Nephron (organoid): ENCODE data around the gene GLP1R.

ENCODE experiments used
- H3K27ac Mint-ChIP-seq, 3 experiments: 2 replicates each; pipeline ENCODE4 v1.8.0; 2020; ENCODE audit warnings: mixed read lengths in 3 of 3, mild to moderate bottlenecking in 2 of 3, moderate library complexity in 1 of 3
- H3K27me3 Mint-ChIP-seq: 2 replicates; pipeline ENCODE4 v1.8.0; 2021; ENCODE audit warnings: low read depth, mild to moderate bottlenecking, moderate library complexity, mixed read lengths
- H3K36me3 Mint-ChIP-seq: 2 replicates; pipeline ENCODE4 v1.8.0; 2020; ENCODE audit warnings: low read depth, mixed read lengths
- H3K4me1 Mint-ChIP-seq: 2 replicates; pipeline ENCODE4 v1.8.0; 2020; ENCODE audit warnings: mixed read lengths
- H3K4me3 Mint-ChIP-seq, 3 experiments: 2 replicates each; pipeline ENCODE4 v1.8.0; 2020; ENCODE audit warnings: mild to moderate bottlenecking in 3 of 3, mixed read lengths in 3 of 3, moderate library complexity in 2 of 3
- H3K9me3 Mint-ChIP-seq: 2 replicates; pipeline ENCODE4 v1.8.0; 2020; ENCODE audit warnings: mixed read lengths
- TF ChIP-seq, protein P1 (sequence below), 3 experiments: fragments of 200-600 bp; sonication (generic); IDR thresholded peaks; one replicate each; pipeline ENCODE4 v1.5.0; 2021; ENCODE audit warnings: antibody characterized with exemption in 3 of 3; ENCODE audit not compliant: unreplicated experiment in 3 of 3

The GLP1R gene

DNA sequence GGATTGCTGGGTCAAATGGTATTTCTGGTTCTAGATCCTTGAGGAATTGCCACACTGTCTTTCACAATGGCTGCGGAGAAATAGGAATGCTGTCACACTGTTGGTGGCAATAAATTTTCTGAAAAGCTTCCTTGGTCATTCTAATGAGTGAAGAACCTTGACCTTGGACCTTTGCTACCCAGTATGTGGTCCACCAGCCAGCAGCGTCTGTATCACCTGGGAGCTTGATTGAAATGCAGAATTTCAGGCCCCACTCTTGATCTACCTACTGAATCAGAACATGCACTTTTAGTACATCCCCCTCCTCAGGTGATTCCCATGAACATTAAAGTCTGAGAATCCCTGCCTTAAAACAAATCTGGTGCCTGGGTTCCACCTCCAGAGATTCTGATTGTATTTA lies 27.5 kb upstream of the GLP1R start:
- no peak overlapping the region for H3K27ac Mint-ChIP-seq
- no peaks in the 10 kb centered on the region for H3K9me3 Mint-ChIP-seq
- no peaks in the 10 kb centered on the region for H3K36me3 Mint-ChIP-seq
- no peaks in the 10 kb centered on the region for H3K4me1 Mint-ChIP-seq
- H3K27me3 Mint-ChIP-seq = peaks cover 4% of the 10 kb centered on the region
- TF ChIP-seq, protein P1, sequence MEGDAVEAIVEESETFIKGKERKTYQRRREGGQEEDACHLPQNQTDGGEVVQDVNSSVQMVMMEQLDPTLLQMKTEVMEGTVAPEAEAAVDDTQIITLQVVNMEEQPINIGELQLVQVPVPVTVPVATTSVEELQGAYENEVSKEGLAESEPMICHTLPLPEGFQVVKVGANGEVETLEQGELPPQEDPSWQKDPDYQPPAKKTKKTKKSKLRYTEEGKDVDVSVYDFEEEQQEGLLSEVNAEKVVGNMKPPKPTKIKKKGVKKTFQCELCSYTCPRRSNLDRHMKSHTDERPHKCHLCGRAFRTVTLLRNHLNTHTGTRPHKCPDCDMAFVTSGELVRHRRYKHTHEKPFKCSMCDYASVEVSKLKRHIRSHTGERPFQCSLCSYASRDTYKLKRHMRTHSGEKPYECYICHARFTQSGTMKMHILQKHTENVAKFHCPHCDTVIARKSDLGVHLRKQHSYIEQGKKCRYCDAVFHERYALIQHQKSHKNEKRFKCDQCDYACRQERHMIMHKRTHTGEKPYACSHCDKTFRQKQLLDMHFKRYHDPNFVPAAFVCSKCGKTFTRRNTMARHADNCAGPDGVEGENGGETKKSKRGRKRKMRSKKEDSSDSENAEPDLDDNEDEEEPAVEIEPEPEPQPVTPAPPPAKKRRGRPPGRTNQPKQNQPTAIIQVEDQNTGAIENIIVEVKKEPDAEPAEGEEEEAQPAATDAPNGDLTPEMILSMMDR (IDR thresholded peaks at IDR 0.05; ENCODE audit: unreplicated experiment in 3 of 3) = no peak
- H3K4me3 Mint-ChIP-seq = no peak overlapping the region

DNA sequence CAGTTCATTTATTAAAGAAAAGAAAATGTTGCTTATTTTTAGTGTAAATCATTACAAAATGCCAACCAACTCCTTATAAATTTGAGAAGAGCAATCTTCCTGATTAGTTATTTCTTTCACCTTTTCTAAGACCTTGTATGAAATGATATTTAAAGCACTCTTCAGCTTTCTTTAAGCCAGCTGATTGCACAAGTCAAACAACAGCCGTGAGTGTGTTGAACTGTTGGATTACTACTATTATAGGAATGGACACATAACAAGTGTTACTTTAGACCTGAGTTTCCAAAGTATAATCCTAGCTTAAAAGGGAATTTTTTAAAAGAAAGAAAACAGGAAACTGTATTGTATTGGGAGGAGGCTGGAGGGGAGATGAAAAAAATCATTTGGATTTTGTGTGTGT lies 26.8 kb upstream of the GLP1R start:
- no peaks in the 10 kb centered on the region for H3K9me3 Mint-ChIP-seq
- peaks cover 4% of the 10 kb centered on the region for H3K27me3 Mint-ChIP-seq
- H3K4me3 Mint-ChIP-seq = no peak overlapping the region
- no peaks in the 10 kb centered on the region for H3K4me1 Mint-ChIP-seq
- TF ChIP-seq, protein P1 (IDR thresholded peaks at IDR 0.05; ENCODE audit: unreplicated experiment in 3 of 3) = no peak
- no peak overlapping the region for H3K27ac Mint-ChIP-seq
- H3K36me3 Mint-ChIP-seq = no peaks in the 10 kb centered on the region

GRCh38 chr6:39026175-39026574 lies 22.4 kb upstream of the GLP1R start:
- Mint-ChIP-seq H3K9me3 (no peaks in the 10 kb centered on the region), H3K36me3 (no peaks in the 10 kb centered on the region), H3K27ac (no peak overlapping the region), H3K27me3 (peaks cover 13% of the 10 kb centered on the region), H3K4me1 (no peaks in the 10 kb centered on the region), H3K4me3 (no peak overlapping the region)
- TF ChIP-seq, protein P1 (IDR thresholded peaks at IDR 0.05; ENCODE audit: unreplicated experiment in 3 of 3) = no peak

GRCh38 chr6:39029156-39030011 lies 19.2 kb upstream of the GLP1R start:
- H3K27ac Mint-ChIP-seq = no peak overlapping the region
- H3K36me3 Mint-ChIP-seq = no peaks in the 10 kb centered on the region
- no peaks in the 10 kb centered on the region for H3K9me3 Mint-ChIP-seq
- no peak overlapping the region for H3K4me3 Mint-ChIP-seq
- TF ChIP-seq, protein P1 (IDR thresholded peaks at IDR 0.05; ENCODE audit: unreplicated experiment in 3 of 3) = peak; percentile 34 to 52 (median 41)
- peaks cover 41% of the 10 kb centered on the region for H3K27me3 Mint-ChIP-seq
- no peaks in the 10 kb centered on the region for H3K4me1 Mint-ChIP-seq

GRCh38 chr6:39035681-39036080 lies 12.9 kb upstream of the GLP1R start:
- H3K4me1 Mint-ChIP-seq = no peaks in the 10 kb centered on the region
- no peak overlapping the region for H3K4me3 Mint-ChIP-seq
- no peak overlapping the region for H3K27ac Mint-ChIP-seq
- H3K27me3 Mint-ChIP-seq = peaks cover 86% of the 10 kb centered on the region
- TF ChIP-seq, protein P1 (IDR thresholded peaks at IDR 0.05; ENCODE audit: unreplicated experiment in 3 of 3) = no peak
- no peaks in the 10 kb centered on the region for H3K36me3 Mint-ChIP-seq
- H3K9me3 Mint-ChIP-seq = no peaks in the 10 kb centered on the region

DNA sequence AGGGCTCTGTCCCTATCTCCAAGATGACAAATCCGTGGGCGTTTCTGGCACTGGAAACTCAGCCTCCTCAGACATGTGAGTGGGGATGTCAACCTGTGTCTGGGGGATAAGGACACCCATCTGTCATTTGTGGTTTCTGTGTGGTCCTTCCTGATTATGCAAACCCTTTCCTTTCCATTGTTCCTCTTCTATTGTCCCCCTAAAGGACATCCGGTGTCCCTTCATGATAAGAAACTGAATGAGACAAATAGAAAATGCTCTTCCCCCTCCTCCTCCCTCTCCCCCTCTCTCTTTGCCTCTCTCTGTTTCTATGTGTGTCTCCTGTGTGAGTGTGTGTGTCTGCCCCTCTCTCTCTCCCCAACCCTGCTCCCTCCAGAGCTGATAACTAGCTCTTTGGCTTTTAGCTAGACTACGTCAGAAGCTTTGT lies 11.5 kb upstream of the GLP1R start:
- Mint-ChIP-seq H3K4me3 (no peak overlapping the region), H3K36me3 (no peaks in the 10 kb centered on the region), H3K27me3 (peaks cover 94% of the 10 kb centered on the region), H3K27ac (no peak overlapping the region), H3K4me1 (no peaks in the 10 kb centered on the region), H3K9me3 (no peaks in the 10 kb centered on the region)
- TF ChIP-seq, protein P1 (IDR thresholded peaks at IDR 0.05; ENCODE audit: unreplicated experiment in 3 of 3) = no peak
